ENCODE measurements around the gene TAS2R5. TPM values are rescaled to one million over a fixed set of nuclear protein-coding genes. Genes with fewer than 3 reads are reported as not detected.
"Not testable (repeated sequence)": the region's sequence is repeated elsewhere in the genome, so short reads cannot be mapped to it uniquely, and the experiment has no call there.

TAS2R5 gene, protein sequence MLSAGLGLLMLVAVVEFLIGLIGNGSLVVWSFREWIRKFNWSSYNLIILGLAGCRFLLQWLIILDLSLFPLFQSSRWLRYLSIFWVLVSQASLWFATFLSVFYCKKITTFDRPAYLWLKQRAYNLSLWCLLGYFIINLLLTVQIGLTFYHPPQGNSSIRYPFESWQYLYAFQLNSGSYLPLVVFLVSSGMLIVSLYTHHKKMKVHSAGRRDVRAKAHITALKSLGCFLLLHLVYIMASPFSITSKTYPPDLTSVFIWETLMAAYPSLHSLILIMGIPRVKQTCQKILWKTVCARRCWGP
- polyA plus RNA-seq (2013, experiment 1 of 2), result 0.96 TPM
- 1.0 TPM for polyA plus RNA-seq (2013, experiment 2 of 2)

- WGBS, 2 experiments (ENCODE audit: insufficient coverage in 2 of 2), result 95 to 100% methylated on average over 2 of the region's 5 CpGs
- Histone ChIP-seq H3K27ac (ENCODE audit: low read depth, low read length, severe bottlenecking) (no peak within 1 kb of the TSS), H3K36me3 (ENCODE audit: control insufficient read depth, insufficient read depth, low read length) (peaks cover 26% of the 10 kb centered on the region), H3K4me1 (ENCODE audit: control insufficient read depth, insufficient read depth, low read length, poor library complexity, severe bottlenecking) (no peaks in the 10 kb centered on the region), H3K9me3 (ENCODE audit: control insufficient read depth, low read length) (no peaks in the 10 kb centered on the region), H3K4me3 (ENCODE audit: extremely low read depth, insufficient read depth, low read length, poor library complexity, severe bottlenecking) (no peak within 1 kb of the TSS)
Observed at GRCh38 chr7:141789917-141790316, at the start of gene TAS2R5. Gene TAS2R5 (plus strand): TSS chr7:141790217. CDS start chr7:141790362, 145 bp downstream.

DNA sequence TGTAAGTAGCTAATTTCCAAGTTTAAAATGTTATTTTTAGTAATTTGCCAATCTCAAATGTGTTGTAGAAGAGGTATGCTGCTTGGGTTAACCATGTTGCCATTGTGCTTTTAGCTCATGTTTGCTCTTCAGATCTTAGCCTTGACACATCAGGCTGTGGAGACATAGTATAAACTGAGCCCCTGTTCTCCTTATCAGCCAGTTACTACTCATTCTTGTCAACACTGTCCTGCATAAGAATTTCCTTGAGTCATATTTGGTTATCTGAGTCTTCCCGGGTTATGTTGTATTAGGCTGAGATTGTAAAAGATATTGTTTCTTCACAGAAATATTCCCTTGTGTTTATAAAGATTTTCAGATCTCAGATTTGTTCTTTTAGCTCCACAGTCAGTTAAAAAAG lies 47.8 kb upstream of the TAS2R5 start:
- WGBS, 2 experiments (ENCODE audit: insufficient coverage in 2 of 2), result no CpG with 5 or more reads among the region's 1 CpG

GRCh38 chr7:141744131-141744530 lies 45.9 kb upstream of the TAS2R5 start:
- WGBS, 2 experiments (ENCODE audit: insufficient coverage in 2 of 2), result 88 to 97% methylated on average over 1 to 2 of the region's 2 CpGs
- no peaks in the 10 kb centered on the region for H3K9me3 ChIP-seq (ENCODE audit: control insufficient read depth, low read length)
- peaks cover 78% of the 10 kb centered on the region for H3K36me3 ChIP-seq (ENCODE audit: control insufficient read depth, insufficient read depth, low read length)
- no peak overlapping the region for H3K4me3 ChIP-seq (ENCODE audit: extremely low read depth, insufficient read depth, low read length, poor library complexity, severe bottlenecking)
- H3K27ac ChIP-seq (ENCODE audit: low read depth, low read length, severe bottlenecking), result no peak overlapping the region
- H3K4me1 ChIP-seq (ENCODE audit: control insufficient read depth, insufficient read depth, low read length, poor library complexity, severe bottlenecking), result no peaks in the 10 kb centered on the region

More for the DNA sequence above, 47.8 kb upstream of the TAS2R5 start:
- H3K4me3 ChIP-seq (ENCODE audit: extremely low read depth, insufficient read depth, low read length, poor library complexity, severe bottlenecking), result no peak overlapping the region
- H3K4me1 ChIP-seq (ENCODE audit: control insufficient read depth, insufficient read depth, low read length, poor library complexity, severe bottlenecking), result no peaks in the 10 kb centered on the region
- H3K9me3 ChIP-seq (ENCODE audit: control insufficient read depth, low read length), result no peaks in the 10 kb centered on the region
- H3K36me3 ChIP-seq (ENCODE audit: control insufficient read depth, insufficient read depth, low read length), result peaks cover 60% of the 10 kb centered on the region
- H3K27ac ChIP-seq (ENCODE audit: low read depth, low read length, severe bottlenecking), result no peak overlapping the region

GRCh38 chr7:141748396-141748795 lies 41.6 kb upstream of the TAS2R5 start:
- no peak overlapping the region for H3K27ac ChIP-seq (ENCODE audit: low read depth, low read length, severe bottlenecking)
- peaks cover 84% of the 10 kb centered on the region for H3K36me3 ChIP-seq (ENCODE audit: control insufficient read depth, insufficient read depth, low read length)
- WGBS, 2 experiments (ENCODE audit: insufficient coverage in 2 of 2), result 100% methylated on average over 2 of the region's 2 CpGs; no CpG with 5 or more reads in 1 of the 2 experiments
- no peaks in the 10 kb centered on the region for H3K4me1 ChIP-seq (ENCODE audit: control insufficient read depth, insufficient read depth, low read length, poor library complexity, severe bottlenecking)
- H3K4me3 ChIP-seq (ENCODE audit: extremely low read depth, insufficient read depth, low read length, poor library complexity, severe bottlenecking), result no peak overlapping the region
- H3K9me3 ChIP-seq (ENCODE audit: control insufficient read depth, low read length), result peaks cover 22% of the 10 kb centered on the region

DNA sequence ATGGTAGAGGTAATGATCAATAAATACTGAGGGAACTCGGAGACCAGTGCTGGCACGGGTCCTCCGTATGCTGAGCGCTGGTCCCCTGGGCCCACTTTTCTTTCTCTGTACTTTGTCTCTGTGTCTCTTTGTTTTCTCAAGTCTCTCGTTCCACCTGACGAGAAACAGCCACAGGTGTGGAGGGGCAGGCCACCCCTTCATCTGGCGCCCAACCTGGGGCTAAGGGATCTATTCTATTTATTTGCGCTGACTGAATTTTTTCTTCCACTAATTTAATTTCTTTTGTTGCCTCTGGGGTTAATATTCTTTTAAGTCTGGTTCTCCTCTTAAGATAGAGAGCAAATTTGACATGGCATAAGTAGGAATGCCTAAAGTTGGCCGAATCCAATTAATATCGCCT lies 38.1 kb upstream of the TAS2R5 start:
- H3K4me1 ChIP-seq (ENCODE audit: control insufficient read depth, insufficient read depth, low read length, poor library complexity, severe bottlenecking); H3K27ac ChIP-seq (ENCODE audit: low read depth, low read length, severe bottlenecking); H3K4me3 ChIP-seq (ENCODE audit: extremely low read depth, insufficient read depth, low read length, poor library complexity, severe bottlenecking): not testable (repeated sequence)
- WGBS, 2 experiments (ENCODE audit: insufficient coverage in 2 of 2), result 98 to 100% methylated on average over 6 of the region's 10 CpGs
- peaks cover 96% of the 10 kb centered on the region for H3K36me3 ChIP-seq (ENCODE audit: control insufficient read depth, insufficient read depth, low read length)
- H3K9me3 ChIP-seq (ENCODE audit: control insufficient read depth, low read length), result peaks cover 22% of the 10 kb centered on the region

DNA sequence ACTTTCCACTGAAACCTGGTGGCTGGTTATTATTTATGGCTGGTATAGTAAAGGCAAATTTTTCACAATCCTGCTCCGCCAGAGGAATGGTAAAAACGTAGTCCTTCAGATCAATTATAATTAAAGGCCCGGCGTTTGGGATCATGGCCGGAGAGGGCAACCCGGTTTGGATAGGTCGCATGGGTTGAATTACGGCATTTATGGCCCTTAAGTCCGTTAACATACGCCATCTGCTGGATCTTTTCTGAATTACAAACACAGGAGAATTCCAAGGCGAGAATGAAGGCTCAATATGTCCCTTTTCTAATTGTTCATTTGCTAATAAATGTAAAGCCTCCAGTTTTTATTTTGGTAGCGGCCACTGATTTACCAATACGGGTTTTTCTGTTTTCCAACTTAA lies 37.4 kb upstream of the TAS2R5 start:
- Histone ChIP-seq H3K9me3 (ENCODE audit: control insufficient read depth, low read length) (peaks cover 22% of the 10 kb centered on the region), H3K27ac (ENCODE audit: low read depth, low read length, severe bottlenecking) (no peak overlapping the region), H3K4me1 (ENCODE audit: control insufficient read depth, insufficient read depth, low read length, poor library complexity, severe bottlenecking) (no peaks in the 10 kb centered on the region), H3K4me3 (ENCODE audit: extremely low read depth, insufficient read depth, low read length, poor library complexity, severe bottlenecking) (no peak overlapping the region), H3K36me3 (ENCODE audit: control insufficient read depth, insufficient read depth, low read length) (peaks cover 98% of the 10 kb centered on the region)
- 92 to 93% methylated on average over 10 of the region's 13 CpGs for WGBS, 2 experiments (ENCODE audit: insufficient coverage in 2 of 2)

GRCh38 chr7:141754939-141755338 lies 35.1 kb upstream of the TAS2R5 start:
- Histone ChIP-seq H3K27ac (ENCODE audit: low read depth, low read length, severe bottlenecking) (no peak overlapping the region), H3K36me3 (ENCODE audit: control insufficient read depth, insufficient read depth, low read length) (peaks cover 93% of the 10 kb centered on the region), H3K4me3 (ENCODE audit: extremely low read depth, insufficient read depth, low read length, poor library complexity, severe bottlenecking) (no peak overlapping the region), H3K4me1 (ENCODE audit: control insufficient read depth, insufficient read depth, low read length, poor library complexity, severe bottlenecking) (no peaks in the 10 kb centered on the region), H3K9me3 (ENCODE audit: control insufficient read depth, low read length) (peaks cover 19% of the 10 kb centered on the region)
- WGBS, 2 experiments (ENCODE audit: insufficient coverage in 2 of 2), result 80 to 98% methylated on average over 2 to 4 of the region's 6 CpGs

- Histone ChIP-seq H3K4me3 (ENCODE audit: extremely low read depth, insufficient read depth, low read length, poor library complexity, severe bottlenecking) (no peak within 1 kb of the TSS), H3K4me1 (ENCODE audit: control insufficient read depth, insufficient read depth, low read length, poor library complexity, severe bottlenecking) (no peaks in the 10 kb centered on the region), H3K27ac (ENCODE audit: low read depth, low read length, severe bottlenecking) (no peak within 1 kb of the TSS), H3K36me3 (ENCODE audit: control insufficient read depth, insufficient read depth, low read length) (peaks cover 28% of the 10 kb centered on the region), H3K9me3 (ENCODE audit: control insufficient read depth, low read length) (no peaks in the 10 kb centered on the region)
- 83 to 98% methylated on average over 3 of the region's 3 CpGs for whole genome bisulfite sequencing, 2 experiments (ENCODE audit: insufficient coverage in 2 of 2)
Observed at GRCh38 chr7:141763797-141764196, 26.2 kb upstream of the TAS2R5 start, which contains the start of gene TAS2R3. Gene TAS2R3 (plus strand): TSS chr7:141764097. CDS start chr7:141764159, 62 bp downstream.

GRCh38 chr7:141770083-141770583 lies 19.9 kb upstream of the TAS2R5 start:
- not testable (repeated sequence) for H3K4me1 ChIP-seq (ENCODE audit: control insufficient read depth, insufficient read depth, low read length, poor library complexity, severe bottlenecking); H3K4me3 ChIP-seq (ENCODE audit: extremely low read depth, insufficient read depth, low read length, poor library complexity, severe bottlenecking); H3K36me3 ChIP-seq (ENCODE audit: control insufficient read depth, insufficient read depth, low read length); H3K27ac ChIP-seq (ENCODE audit: low read depth, low read length, severe bottlenecking); H3K9me3 ChIP-seq (ENCODE audit: control insufficient read depth, low read length)
- WGBS, 2 experiments (ENCODE audit: insufficient coverage in 2 of 2), result 86% methylated on average over 1 of the region's 3 CpGs; no CpG with 5 or more reads in 1 of the 2 experiments

GRCh38 chr7:141776374-141776773 lies 13.6 kb upstream of the TAS2R5 start, which contains the start of gene TAS2R4:
Gene TAS2R4 (plus strand): TSS chr7:141776674. CDS start chr7:141778489, 1,815 bp downstream.
- WGBS, 2 experiments (ENCODE audit: insufficient coverage in 2 of 2), result no CpG with 5 or more reads among the region's 1 CpG
- Histone ChIP-seq H3K4me1 (ENCODE audit: control insufficient read depth, insufficient read depth, low read length, poor library complexity, severe bottlenecking) (no peaks in the 10 kb centered on the region), H3K36me3 (ENCODE audit: control insufficient read depth, insufficient read depth, low read length) (peaks cover 27% of the 10 kb centered on the region), H3K9me3 (ENCODE audit: control insufficient read depth, low read length) (peaks cover 4% of the 10 kb centered on the region), H3K27ac (ENCODE audit: low read depth, low read length, severe bottlenecking) (no peak within 1 kb of the TSS), H3K4me3 (ENCODE audit: extremely low read depth, insufficient read depth, low read length, poor library complexity, severe bottlenecking) (no peak within 1 kb of the TSS)
